ENCODE measurements around the gene ZNF12.
"Not testable (repeated sequence)": the region's sequence is repeated elsewhere in the genome, so short reads cannot be mapped to it uniquely, and the experiment has no call there.

ZNF12 gene

DNA sequence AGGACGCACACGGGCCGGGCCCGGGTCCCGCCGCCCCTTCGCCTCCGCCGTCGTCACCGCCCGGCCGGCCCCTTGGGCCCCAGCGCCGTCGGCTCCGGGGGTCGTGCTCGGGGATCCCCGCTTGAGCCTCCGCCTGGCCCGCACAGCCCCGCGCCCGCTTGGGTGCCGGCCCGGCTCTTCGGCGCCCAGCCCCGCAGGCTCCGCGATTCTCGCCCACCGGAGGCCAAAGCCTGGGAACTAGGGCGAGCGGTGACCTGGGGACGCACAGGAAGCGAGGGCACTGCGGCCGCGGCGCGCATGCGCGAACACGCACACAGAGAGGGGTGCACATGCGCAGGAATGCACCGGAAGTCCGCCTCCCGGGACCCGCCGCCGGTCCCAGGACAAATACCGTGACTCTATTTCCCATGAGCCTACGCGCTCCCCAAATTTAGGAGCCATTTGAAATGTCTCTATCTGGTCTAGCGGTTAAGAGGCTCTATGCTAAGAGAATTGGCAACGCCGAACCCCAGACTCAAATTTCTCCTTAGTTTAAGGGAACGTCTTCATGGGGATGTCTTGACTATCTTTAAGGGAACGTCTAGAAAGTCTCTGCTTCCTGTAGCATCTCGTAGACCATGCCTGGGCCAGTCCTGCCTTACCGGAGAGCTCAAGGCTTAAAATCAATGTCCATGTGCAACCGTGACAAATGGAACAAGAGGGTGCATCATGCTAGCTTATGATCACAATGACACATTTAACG lies at the start of gene ZNF12:
Gene ZNF12 (minus strand): TSS at position 282 of the 742 bp plus-strand sequence. CDS start 1,774 bp downstream, outside the sequence.
- peak; percentile 78 for DNase-seq

DNA sequence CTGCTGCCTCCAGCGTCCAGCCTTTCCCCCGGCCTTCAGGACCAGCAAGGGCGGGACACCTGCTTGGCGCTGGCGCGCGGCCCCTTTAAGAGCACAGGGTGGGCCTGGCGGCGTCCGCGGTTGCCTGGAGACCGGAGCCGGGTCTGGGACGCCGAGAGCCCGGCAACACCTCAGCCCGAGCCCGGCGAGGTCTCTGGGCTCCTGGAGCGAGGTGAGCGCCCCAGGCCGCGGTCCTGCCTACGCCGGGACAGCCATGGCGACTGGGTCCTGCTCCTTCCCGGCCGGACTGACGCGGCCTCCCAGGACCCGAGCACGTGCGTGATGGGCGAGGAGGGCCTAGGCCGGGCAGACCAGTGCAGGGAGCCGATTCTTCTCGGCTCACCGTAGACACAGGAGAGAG lies 47.2 kb upstream of the ZNF12 start, which contains the start of gene RSPH10B2:
Gene RSPH10B2 (plus strand): TSS at position 140 of the 400 bp plus-strand sequence. CDS start 3,575 bp downstream, outside the sequence.
- not testable (repeated sequence) for DNase-seq

DNA sequence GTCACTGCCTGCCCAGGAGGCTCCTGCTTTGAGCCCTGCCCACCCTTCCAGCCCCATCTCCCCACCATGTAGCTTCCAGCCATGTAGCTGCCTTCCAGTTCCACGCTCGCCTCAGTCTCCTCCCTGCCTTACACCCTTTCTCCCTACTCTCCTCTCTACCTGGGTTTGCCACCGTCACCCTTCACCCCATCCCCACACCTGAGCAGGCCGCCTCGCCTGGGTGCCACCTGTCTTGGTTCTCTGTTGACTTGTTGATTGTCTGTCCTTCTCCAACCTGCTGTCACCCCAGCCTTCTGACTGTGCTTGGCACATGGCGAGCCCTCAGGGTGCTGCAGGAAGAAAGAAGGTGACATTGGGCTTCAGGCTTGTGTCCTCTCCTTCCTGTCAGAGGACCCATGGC lies 43.4 kb upstream of the ZNF12 start:
- DNase-seq = not testable (repeated sequence)

DNA sequence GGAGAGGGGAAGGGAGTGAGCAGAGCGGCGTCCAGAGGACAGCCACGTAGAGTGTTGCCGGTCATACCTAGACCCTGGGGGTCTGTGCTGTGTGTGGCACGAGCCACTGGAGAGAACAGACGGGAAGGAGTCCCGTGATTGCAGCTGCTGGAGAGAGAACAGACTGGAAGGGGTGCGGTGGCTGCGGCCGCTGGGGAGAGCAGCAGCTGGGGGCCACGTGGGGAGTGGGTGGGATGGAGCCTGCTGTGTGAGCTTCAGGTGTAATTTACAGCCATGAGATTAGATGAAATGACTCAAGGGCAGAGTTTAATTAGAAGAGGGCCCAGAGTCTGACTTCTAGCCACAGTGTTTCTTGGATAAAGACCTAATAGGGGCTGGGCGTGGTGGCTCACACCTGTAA lies 42.6 kb upstream of the ZNF12 start:
- not testable (repeated sequence) for DNase-seq

DNA sequence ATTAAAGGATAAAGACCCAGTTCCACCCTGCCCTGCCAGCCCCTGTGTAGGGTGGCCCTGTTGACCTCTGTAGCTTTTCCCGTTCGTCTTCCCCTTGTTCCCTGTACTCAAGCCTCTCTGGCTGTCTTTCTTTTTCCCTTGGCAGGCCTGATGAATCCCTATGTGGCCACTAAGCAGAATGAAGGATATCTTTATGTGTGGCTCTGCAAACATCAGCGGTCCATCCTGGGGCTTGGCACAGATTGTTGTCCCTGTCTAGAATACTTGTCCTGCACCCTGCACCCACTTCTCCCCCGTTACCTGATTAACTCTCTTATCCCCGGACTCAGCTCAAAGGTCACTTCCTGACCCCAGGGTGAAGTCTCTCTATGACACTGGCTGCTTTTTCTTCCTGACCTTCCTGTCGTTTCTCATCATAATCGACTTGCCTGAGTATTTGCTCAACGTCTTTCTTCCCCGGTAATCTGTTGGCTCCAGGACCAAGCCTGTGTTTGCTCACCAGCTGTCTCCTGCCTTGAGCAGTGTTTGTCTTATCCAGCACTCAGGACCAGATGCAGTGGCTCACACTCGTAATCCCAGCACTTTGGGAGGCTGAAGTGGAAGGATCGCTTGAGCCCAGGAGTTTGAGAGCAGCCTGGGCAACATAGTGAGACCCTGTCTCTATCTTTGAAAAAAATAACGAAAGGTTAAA lies 37.8 kb upstream of the ZNF12 start:
- DNase-seq = not testable (repeated sequence)

DNA sequence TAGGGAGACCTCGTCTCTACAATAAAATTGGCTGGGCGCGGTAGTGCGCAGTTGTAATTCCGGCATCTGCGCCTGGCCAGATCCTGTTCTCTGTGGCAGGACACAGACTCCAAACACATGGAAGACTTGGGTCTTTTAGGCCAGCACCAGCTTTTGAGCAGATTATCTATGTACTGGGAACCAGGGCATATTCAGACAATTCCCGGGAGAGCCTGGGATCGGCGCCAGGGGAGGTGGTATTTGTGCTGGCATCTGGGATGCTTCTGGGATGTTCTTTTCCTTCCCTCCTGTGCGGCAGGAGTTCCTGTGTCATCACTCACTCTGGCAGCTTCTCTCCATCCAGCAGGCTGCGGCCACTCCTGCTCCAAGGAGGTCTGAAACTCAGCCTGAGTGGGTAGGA lies 31.7 kb upstream of the ZNF12 start:
- not testable (repeated sequence) for DNase-seq

DNA sequence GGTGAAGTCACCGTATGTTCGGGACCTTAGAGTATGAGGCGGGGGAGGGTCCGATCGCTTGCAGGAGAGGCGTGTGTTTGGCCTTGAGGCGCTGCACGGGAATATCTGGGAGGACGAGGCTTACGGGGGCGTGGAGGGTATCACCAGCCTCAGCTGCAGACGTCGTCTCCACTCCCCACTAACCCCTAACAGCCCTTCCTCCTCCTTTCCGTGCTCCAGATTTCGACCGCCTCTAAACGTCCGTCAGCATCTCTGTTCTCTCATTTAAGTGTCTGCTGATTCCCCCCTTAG lies 23.5 kb upstream of the ZNF12 start:
- DNase-seq = no peak

DNA sequence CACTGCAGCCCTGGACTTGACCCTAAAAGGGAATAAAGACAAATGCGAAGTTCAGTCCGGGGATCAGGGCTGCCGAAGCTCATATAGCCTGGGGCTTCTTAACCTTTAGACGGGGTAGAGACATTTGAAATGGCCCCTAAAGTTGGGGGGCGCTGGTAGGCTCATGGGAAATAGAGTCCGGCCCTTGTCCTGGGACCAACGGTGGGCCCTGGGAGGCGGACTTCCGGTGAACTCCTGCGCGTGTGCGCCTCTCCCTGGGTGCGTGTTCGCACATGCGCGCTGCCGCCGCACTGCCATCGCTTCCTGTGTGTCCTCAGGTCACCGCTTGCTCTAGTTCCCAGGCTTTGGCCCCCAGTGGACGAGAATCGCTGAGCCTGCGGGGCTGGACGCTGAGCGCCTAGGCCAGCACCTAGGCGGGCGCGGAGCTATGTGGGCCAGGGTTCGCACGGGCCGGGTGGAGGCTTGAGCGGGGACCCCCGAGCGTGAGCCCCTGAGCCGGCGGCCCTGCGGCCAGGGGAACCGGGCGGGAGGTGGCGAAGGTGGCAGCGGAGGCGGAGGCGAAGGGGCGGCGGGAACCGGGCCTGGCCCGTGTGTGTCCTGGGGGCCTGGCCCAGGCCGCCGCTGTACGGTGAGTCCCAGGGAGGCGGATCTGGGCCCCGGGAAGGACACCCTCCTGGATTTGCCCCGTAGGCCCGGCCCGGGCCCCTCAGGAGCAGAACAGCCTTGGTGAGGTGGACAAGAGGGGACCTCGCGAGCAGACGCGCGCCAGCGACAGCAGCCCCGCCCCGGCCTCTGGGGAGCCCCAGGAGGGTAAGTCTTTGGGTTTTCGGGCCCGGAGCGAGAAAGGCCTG lies 23.0 kb upstream of the ZNF12 start:
- peak; percentile 75 for DNase-seq

DNA sequence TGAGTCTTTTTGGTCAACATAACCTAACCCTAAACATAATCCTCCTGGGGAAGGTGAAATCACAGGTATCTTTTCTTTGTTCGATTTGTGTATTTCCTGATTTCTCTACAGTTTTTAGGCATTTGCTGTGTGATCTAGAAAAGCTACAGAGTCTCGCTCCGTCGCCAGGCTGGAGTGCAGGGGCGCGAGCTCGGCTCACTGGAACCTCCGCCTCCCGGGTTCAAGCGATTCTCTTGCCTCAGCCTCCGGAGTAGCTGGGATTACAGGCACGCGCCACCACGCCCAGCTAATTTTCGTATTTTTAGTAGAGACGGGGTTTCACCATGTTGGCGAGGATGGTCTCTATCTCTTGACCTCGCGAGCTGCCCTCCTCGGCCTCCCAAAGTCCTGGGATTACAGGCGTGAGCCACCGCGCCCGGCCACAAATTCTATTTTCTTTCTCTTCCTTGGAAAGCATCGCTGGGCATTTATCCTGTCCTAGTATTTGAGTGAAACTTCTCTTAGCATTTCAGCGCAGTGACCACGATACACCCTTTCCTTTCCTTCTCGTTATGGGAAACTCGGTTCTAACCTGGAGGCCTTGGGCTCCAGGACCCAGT lies 22.2 kb upstream of the ZNF12 start:
- not testable (repeated sequence) for DNase-seq

DNA sequence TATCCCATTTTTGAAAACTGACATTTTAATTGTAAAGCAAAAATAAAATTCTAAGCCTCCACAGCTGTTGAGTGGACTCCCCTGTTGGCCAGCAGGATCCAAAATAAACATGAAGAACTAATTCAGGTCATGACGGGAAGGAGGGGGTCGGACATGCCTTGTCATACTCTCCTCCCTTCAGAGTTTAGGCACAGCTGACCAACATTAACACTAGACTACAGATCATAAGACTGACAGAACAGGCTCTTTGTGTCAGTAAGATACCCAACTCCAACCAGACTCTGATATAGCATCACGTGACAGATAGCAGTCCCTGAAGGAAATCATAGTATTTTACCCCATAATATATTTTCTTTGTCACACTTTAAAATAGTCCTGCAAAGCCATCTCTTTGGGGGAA lies 20.9 kb upstream of the ZNF12 start:
- DNase-seq = no peak

DNA sequence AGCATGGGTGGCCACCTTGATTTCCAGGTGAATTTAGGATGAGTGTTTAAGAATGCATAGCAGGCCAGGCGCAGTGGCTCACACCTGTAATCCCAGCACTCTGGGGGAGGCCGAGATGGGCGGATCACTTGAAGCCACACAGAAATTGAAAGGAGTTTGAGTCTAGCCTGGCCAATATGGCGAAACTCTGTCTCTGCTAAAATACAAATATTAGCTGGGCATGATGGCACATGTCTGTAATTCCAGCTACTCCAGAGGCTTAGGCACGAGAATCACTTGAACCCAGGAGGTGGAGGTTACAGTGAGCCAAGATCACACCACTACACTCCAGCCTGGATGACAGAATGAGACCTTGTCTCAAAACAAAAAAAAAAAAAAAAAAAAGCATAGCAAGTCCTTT lies 19.6 kb upstream of the ZNF12 start:
- DNase-seq = not testable (repeated sequence)

DNA sequence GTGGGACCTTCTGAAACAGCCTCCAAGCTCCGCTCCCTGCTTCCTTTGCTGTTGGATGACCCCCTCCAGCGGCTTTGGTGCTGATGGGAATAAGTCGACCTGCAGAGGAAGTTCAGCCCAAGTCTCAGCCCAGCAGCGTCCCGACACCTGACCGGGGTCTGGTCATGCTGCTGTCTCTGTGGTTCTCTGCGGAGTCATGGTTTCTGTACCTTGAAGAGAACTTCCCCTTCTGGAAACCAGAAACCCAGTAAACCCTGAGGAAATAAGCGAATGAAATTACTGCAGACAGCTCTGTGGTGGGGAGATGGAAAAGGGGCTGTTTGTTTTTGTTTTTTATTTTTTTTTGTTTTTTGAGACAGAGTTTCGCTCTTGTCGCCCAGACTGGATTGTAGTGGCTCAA lies 18.3 kb upstream of the ZNF12 start:
- no peak for DNase-seq

DNA sequence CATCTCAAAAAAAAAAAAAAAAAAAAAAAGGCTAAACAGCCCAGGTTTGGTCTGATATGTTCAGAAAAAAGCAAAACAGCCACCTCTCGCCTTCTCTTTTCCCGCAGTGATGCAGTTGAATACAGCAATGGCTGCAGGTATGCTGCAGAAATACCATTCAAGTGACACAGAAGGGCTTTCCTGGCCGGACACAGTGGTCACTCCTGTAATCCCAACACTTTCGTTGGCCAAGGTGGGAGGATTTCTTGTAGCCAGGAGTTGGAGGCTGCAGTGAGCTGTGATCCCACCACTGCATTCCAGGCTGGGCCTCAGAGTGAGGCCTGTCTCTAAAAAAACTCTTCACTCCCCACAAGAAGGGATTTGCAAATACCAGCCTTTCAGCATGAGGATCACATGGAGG lies 17.6 kb upstream of the ZNF12 start:
- DNase-seq = not testable (repeated sequence)

DNA sequence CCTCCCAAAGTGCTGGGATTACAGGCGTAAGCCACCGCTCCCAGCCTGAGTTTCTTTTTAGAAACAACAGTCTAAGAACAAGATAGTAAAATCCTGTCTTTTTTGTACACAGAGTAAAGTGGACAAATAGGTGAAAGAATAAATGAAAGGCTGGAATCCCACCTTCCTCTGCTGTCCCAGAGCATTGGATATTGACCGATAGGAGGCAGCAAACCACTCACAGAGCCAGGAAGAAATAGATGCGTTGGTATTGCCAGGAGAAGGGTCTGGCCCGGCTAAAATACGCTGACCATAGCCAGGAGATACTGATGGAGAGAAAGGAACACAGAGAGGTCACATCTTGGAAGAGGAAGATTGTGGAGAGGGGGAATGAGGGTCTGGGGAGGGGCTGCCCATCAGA lies 11.4 kb upstream of the ZNF12 start:
- DNase-seq = no peak

DNA sequence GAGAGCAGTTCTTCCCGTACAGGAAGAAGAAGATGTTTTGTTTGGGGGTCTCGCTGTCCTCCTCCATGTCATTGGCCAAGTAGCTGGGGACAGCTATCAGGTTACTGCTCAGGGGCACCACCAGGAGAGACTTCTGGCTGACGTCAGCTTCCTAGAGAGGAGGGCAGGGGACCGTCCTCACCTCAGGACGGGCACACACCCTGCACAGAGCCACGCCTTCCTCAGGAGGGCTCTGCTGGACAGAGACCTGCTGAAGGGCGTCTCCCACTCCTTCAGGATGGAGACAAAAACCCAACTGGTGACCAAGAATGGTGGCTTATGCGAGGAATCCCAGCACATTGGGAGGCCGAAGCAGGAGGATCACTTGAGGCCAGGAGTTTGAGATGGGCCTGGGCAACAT lies 9.2 kb upstream of the ZNF12 start:
- DNase-seq = not testable (repeated sequence)

DNA sequence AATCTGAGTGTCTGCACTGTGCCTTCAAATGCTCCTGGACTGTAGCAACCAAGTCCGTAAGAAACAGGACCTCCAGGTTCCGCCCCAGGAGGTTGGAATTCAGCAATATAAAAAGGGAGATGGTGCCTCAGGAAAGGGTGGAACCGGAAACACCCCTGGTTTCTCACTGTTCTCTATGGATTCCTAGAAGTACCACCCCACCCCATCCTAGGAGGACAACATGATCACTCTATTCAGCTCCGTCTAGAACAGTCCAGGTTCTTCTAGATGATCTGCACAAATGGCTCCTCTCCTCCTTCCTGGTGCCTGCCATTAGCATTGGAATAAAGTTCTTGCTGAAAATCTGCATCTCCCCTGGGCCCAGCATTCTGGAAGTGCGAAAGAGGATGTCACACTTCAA lies 7.6 kb upstream of the ZNF12 start:
- no peak for DNase-seq

DNA sequence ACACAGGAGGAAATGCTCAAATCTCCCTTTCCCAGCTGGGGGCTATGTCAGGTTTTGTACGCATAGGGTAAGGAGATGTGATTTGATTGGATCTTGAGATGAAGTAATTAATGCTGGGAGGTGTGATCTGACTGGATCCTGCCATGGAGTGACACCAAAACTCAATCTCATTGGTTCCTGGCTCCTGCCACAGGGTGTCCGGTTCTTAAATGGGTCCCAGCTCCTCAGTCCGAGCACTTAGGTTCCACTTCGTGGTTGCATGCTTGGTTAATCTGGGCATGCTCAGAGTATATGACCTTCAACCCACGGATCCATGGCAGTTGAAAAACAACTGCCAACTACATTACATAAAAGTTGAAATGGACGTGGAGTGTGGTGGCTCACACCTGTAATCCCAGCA lies 3.1 kb upstream of the ZNF12 start:
- no peak for DNase-seq

DNA sequence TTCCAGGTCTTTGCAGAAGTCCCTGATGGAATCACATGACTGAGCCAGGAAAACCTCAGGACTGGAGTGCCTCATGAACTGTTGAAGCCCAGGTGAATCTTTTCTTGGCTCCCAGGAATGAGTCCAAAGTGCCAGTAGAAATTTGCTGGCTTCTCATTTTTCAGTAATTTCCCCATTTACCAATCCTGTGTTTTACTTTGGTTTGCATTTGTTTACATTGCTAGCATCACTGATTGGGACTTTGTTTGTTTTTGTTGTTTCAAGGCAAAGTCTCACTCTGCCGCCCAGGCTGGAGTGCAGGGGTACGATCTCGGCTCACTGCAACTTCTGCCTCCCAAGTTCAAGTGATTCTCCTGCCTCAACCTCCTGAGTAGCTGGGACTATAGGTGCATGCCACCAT lies 1.6 kb upstream of the ZNF12 start:
- no peak for DNase-seq

DNA sequence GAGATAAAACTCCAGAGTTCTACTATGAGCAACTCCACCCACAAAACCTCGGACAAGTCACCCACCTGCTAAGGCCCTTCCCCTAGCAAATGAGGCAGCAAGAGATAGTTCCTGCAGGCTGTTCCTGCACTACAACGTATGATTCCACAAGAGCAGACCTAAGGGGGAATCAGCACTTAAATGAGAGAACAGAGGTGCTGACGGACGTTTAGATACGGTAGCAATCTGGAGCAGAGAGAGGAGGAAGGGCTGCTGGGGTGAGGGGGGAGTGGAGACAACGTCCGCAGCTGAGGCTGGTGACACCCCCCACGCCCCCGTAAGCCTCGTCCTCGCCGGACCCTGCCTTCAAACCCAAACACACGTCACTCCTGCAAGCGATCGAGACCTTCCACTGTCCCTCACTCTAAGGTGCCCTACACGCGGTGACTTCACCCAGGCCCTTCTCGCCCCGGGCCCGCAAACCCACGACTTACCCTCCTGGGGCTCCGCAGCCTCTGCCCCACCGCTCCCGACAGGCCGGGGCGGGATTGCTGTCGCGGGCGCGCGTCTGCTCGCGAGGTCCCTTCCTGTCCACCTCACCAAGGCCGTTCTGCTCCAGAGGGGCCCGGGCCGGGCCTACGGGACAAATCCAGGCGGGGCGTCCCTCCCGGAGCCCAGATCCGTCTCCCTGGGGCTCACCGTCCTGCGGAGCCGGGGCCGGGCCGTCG lies 635 bp downstream of the ZNF12 start:
- DNase-seq = no peak

DNA sequence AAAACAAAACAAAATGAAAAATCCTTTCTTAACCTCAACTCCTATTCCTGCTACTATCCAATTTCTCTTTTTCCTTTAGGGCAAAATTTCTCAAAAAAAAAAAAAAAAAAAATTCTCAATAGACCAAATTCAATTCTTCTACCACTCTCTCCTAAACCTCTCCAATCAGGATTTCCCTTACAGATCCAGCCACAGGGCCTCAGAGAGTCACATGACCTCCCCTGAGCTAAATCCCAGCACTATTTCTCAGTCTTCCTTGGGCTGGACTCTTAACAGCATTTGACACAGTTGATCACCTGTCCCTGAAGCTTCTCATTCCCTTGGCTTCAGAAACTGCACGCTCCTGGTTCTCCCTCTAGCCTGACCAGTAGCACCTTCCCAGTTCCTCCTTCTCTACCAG lies 4.9 kb downstream of the ZNF12 start:
- DNase-seq = no peak

DNA sequence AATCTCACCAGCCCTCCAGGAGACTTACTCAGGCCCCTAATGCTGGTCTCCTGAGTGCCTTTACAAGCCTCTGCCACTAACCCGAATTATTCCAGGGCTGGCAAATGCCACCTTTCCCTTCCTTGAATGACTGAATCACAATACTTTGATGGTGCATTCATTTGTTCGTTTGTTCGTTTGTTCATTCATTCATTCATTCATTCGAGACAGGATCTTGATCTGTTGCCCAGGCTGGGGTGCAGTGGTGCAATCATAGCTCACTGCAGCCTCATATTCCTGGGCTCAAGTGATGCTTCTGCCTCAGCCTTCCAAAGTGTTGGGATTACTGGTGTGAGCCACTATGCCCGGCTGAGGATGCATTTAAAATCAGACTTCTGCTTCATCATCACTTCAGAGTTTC lies 6.0 kb downstream of the ZNF12 start:
- no peak for DNase-seq

DNA sequence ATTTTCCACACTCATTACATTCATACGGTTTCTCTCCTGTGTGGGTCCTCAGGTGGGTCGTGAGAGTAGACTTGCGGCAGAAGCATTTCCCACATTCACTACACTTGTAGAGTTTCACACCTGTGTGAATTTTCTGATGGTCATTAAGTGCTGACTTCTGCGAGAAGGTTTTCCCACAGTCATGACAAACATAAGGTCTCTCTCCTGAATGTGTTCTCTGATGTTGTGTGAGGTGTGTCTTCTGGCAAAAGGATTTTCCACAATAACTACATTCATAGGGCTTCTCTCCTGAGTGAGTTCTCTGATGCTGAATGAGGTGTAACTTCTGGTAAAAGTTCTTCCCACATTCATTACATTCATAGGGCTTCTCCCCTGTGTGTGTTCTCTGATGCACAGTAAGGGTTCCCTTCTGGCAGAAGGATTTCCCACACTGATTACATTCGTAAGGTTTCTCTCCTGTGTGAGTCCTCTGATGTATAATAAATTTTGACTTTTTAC lies 15.1 kb downstream of the ZNF12 start:
- no peak for DNase-seq

Measured in amniotic stem cell (primary cell).